ENCODE results near the gene SYT14. TPM values are rescaled to one million over a fixed set of nuclear protein-coding genes. Genes with fewer than 3 reads are reported as not detected.

Gene SYT14
- polyA plus RNA-seq, 1 donor from 2014 or later: 21.9 TPM

- Histone ChIP-seq H3F3A (ENCODE audit: insufficient read depth, low read length, poor library complexity, severe bottlenecking) (no peaks in the 10 kb centered on the region), H3K4me3 (ENCODE audit: low read length) (no peak overlapping the region), H3K36me3 (ENCODE audit: insufficient read depth, low read length) (no peaks in the 10 kb centered on the region), H2AFZ (ENCODE audit: low read depth, low read length) (no peak overlapping the region), H3K9ac (ENCODE audit: low read length) (no peak overlapping the region), H3K27me3 (ENCODE audit: insufficient read depth, low read depth, low read length) (no peaks in the 10 kb centered on the region), H3K79me2 (replicated peaks; ENCODE audit: insufficient read depth, low read length) (no peaks in the 10 kb centered on the region), H3K4me2 (ENCODE audit: low read length) (no peak overlapping the region), H3K27ac (ENCODE audit: low read length) (no peak overlapping the region), H4K20me1 (ENCODE audit: insufficient read depth) (no peaks in the 10 kb centered on the region), H3K9me3 (ENCODE audit: low read length) (no peaks in the 10 kb centered on the region), H3K9me2 (ENCODE audit: insufficient read depth, low read length) (no peaks in the 10 kb centered on the region)
- TF ChIP-seq TAF1 (IDR thresholded peaks at IDR 0.05; ENCODE audit: low read depth): no peak
- TF ChIP-seq REST (IDR thresholded peaks at IDR 0.05; ENCODE audit: borderline replicate concordance): no peak
- no peak for TF ChIP-seq CTCF (IDR thresholded peaks at IDR 0.05; ENCODE audit: poor library complexity, severe bottlenecking)
- TF ChIP-seq MXI1 (conservative IDR thresholded peaks at IDR 0.05; ENCODE audit: poor library complexity, severe bottlenecking): no peak
- no peak for TF ChIP-seq EZH2 (IDR thresholded peaks at IDR 0.05; ENCODE audit: borderline replicate concordance, insufficient read depth, low read length, poor library complexity, severe bottlenecking)
- no peak for TF ChIP-seq POLR2AphosphoS5 (IDR thresholded peaks at IDR 0.05)
- TF ChIP-seq EP300 (conservative IDR thresholded peaks at IDR 0.05; ENCODE audit: poor library complexity, severe bottlenecking): no peak
Measured at GRCh38 chr1:209927466-209927865, 10.6 kb upstream of the SYT14 start.

- TF ChIP-seq REST (IDR thresholded peaks at IDR 0.05; ENCODE audit: borderline replicate concordance) (no peak), RAD21 (conservative IDR thresholded peaks at IDR 0.05) (no peak), EP300 (conservative IDR thresholded peaks at IDR 0.05; ENCODE audit: poor library complexity, severe bottlenecking) (no peak)
- Histone ChIP-seq H4K20me1 (ENCODE audit: insufficient read depth) (no peaks in the 10 kb centered on the region), H3K27ac (ENCODE audit: low read length) (no peak overlapping the region)
Measured at GRCh38 chr1:209929751-209930150, 8.3 kb upstream of the SYT14 start.

More at GRCh38 chr1:209929751-209930150, 8.3 kb upstream of the SYT14 start:
- H3K27me3 ChIP-seq (ENCODE audit: insufficient read depth, low read depth, low read length): no peaks in the 10 kb centered on the region
- no peak overlapping the region for H3K4me2 ChIP-seq (ENCODE audit: low read length)
- H3K9me2 ChIP-seq (ENCODE audit: insufficient read depth, low read length): no peaks in the 10 kb centered on the region
- no peaks in the 10 kb centered on the region for H3K9me3 ChIP-seq (ENCODE audit: low read length)
- no peak overlapping the region for H2AFZ ChIP-seq (ENCODE audit: low read depth, low read length)
- H3K4me3 ChIP-seq (ENCODE audit: low read length): no peak overlapping the region
- no peaks in the 10 kb centered on the region for H3K36me3 ChIP-seq (ENCODE audit: insufficient read depth, low read length)
- no peaks in the 10 kb centered on the region for H3F3A ChIP-seq (ENCODE audit: insufficient read depth, low read length, poor library complexity, severe bottlenecking)
- no peak overlapping the region for H3K9ac ChIP-seq (ENCODE audit: low read length)
- no peaks in the 10 kb centered on the region for H3K79me2 ChIP-seq (replicated peaks; ENCODE audit: insufficient read depth, low read length)

All from neural cell (in vitro differentiated cells).